Fibroblast of the conjunctiva (primary cell): Measurements from ENCODE around the gene PRTFDC1.
A peak's percentile ranks its signal among the peaks of the same experiment; 100 is the strongest.
"Not testable (repeated sequence)": the region's sequence is repeated elsewhere in the genome, so short reads cannot be mapped to it uniquely, and the experiment has no call there.

Source experiments
- DNase-seq: peaks from one replicate; pipeline ENCODE4 v3.0.0-alpha.2; 2010; ENCODE audit warnings: low read depth

Gene PRTFDC1

GRCh38 chr10:24965051-24965450 is 12.6 kb upstream of the PRTFDC1 start:
- DNase-seq = no peak

GRCh38 chr10:24963521-24964041 is 11.2 kb upstream of the PRTFDC1 start:
- DNase-seq = no peak

GRCh38 chr10:24962995-24963394 is 10.6 kb upstream of the PRTFDC1 start:
- DNase-seq = no peak

GRCh38 chr10:24961582-24961981 is 9.2 kb upstream of the PRTFDC1 start:
- no peak for DNase-seq

GRCh38 chr10:24959382-24959730 is 7.0 kb upstream of the PRTFDC1 start:
- no peak for DNase-seq

GRCh38 chr10:24958721-24959381 is 6.4 kb upstream of the PRTFDC1 start:
- DNase-seq = no peak

GRCh38 chr10:24958091-24958720 is 5.8 kb upstream of the PRTFDC1 start:
- peak; percentile 90 for DNase-seq

GRCh38 chr10:24957624-24958051 is 5.2 kb upstream of the PRTFDC1 start:
- not testable (repeated sequence) for DNase-seq

- no peak for DNase-seq
Measured at GRCh38 chr10:24953675-24954074, 1.3 kb upstream of the PRTFDC1 start.

- peak; percentile 75 for DNase-seq
Measured at GRCh38 chr10:24952707-24953645, 570 bp upstream of the PRTFDC1 start.

GRCh38 chr10:24951201-24952142 is 934 bp downstream of the PRTFDC1 start:
- DNase-seq = no peak

GRCh38 chr10:24950439-24950838 is 2.0 kb downstream of the PRTFDC1 start:
- DNase-seq = no peak

- DNase-seq = no peak
Measured at GRCh38 chr10:24949616-24950015, 2.8 kb downstream of the PRTFDC1 start.

- DNase-seq = no peak
Measured at GRCh38 chr10:24947304-24948097, 4.9 kb downstream of the PRTFDC1 start.

- DNase-seq = no peak
Measured at GRCh38 chr10:24944512-24945255, 7.7 kb downstream of the PRTFDC1 start.

GRCh38 chr10:24938525-24938924 is 13.9 kb downstream of the PRTFDC1 start:
- DNase-seq = no peak

- no peak for DNase-seq
Measured at GRCh38 chr10:24938076-24938475, 14.3 kb downstream of the PRTFDC1 start.

GRCh38 chr10:24935504-24936292 is 16.7 kb downstream of the PRTFDC1 start:
- no peak for DNase-seq

GRCh38 chr10:24931236-24931635 is 21.2 kb downstream of the PRTFDC1 start:
- no peak for DNase-seq
